Pancreas (tissue), 10 donors: ENCODE results near the gene NRIP2. TPM values are rescaled to one million over a fixed set of nuclear protein-coding genes. Genes with fewer than 3 reads are reported as not detected.

Experiments used
- ATAC-seq, 4 donors: fragments of 200-7000 bp; cut with Tn5 transposase; one replicate each; pipeline versions ENCODE4 v1.8.0 to v1.9.1; 2020; ENCODE audit warnings: mild to moderate bottlenecking in 4 of 4, moderate library complexity in 4 of 4
- DNase-seq, 6 donors: peaks; one replicate each; pipeline ENCODE4 v3.0.0-alpha.2; 2020
- FAIRE-seq: peaks from 2 replicates; lab custom pipeline; 2012; peaks lifted over from hg19 to GRCh38; lab: Jason Lieb, UNC
- H3K27ac ChIP-seq, 4 donors: fragments of 200-600 bp; sonication (generic); 1 replicate in 3 of 4; 2 replicates in 1 of 4; pipeline versions ENCODE4 v1.5.0 to v1.8.0; 2020
- H3K27me3 ChIP-seq, 4 donors: fragments of 200-600 bp; one replicate each; pipeline ENCODE4 v1.8.0; 2021
- H3K36me3 ChIP-seq, 3 donors: fragments of 200-600 bp; sonication (generic) in 1 of 3; one replicate each; pipeline versions ENCODE4 v1.5.0 to v1.8.0; 2020 to 2021
- H3K4me1 ChIP-seq, 3 donors: fragments of 200-600 bp; one replicate each; pipeline ENCODE4 v1.8.0; 2021
- H3K4me3 ChIP-seq, 4 donors: fragments of 200-600 bp; sonication (generic) in 2 of 4; one replicate each; pipeline versions ENCODE4 v1.5.0 to v1.8.0; 2020 to 2021
- H3K9me3 ChIP-seq, 4 donors: fragments of 200-600 bp; one replicate each; pipeline ENCODE4 v1.8.0; 2021
- CTCF ChIP-seq, 4 donors: fragments of 200-600 bp; sonication (generic) in 3 of 4; IDR thresholded peaks; one replicate each; pipeline versions ENCODE4 v1.5.0 to v1.8.0; 2021; ENCODE audit warnings: antibody characterized with exemption in 4 of 4
- WGBS, 2 donors: extraction: QIAGEN DNeasy Blood & Tissue Kit; methylation state at CpG; one replicate each; pipeline ENCODE4 v1.1.7; 2013; 5-methylcytosine and 5-hydroxymethylcytosine counted together
- intact Hi-C, 3 donors: fragments of 100-400 bp; cut with DNase I; formaldehyde crosslinking; loops; one replicate each; pipeline versions ENCODE4 v1.11.1 to v1.14.2; 2022
- polyA plus RNA-seq, 2 donors: library from polyadenylated mRNA; stranded (reverse); fragments of 200-250 nt; gene quantifications; one replicate each; pipeline ENCODE4 v1.2.3, GENCODE V29; 2013
- total RNA-seq, 6 donors: library from RNA; stranded (reverse); fragmentation: NEBNext Ultra II Directional in 4 of 6; extraction: Animal tissue kit (Norgen Biotek cat#: 25700) in 4 of 6; gene quantifications; one replicate each; pipeline versions ENCODE4 v1.2.1 to v1.2.4, GENCODE V29; 2021 to 2023
- donor health status: healthy with polysubstance abuse.
- donor health status: DM: no; HTN: no; CAD: no; lungs with moderate emphysema.
- donor health status: DM: no; HTN: no; CAD: no.
- donor health status: control.
- donor health status: control.
- donor health status: Bipolar disorder and iron deficiency.
- donor health status: DM: yes; HTN: yes; CAD: no.
- donor health status: DM: no; HTN: no; CAD: no.
- donor health status: DM: no; HTN: no; CAD: no.
- donor health status: DM: yes; HTN: yes; CAD: no.

The NRIP2 gene
- under 1 TPM; 0.13 to 0.83 (median 0.33) TPM for total RNA-seq
- 1 to 10 TPM in 1 of 2 donors, under 1 TPM in 1; 0.68 to 1.2 TPM for polyA plus RNA-seq

- FAIRE-seq (no peak), DNase-seq (peak in 1 of 6 donors; percentile 55), ATAC-seq (peak; percentile 44 to 72 (median 66))
- Histone ChIP-seq H3K27me3 (no peaks in the 10 kb centered on the region), H3K27ac (no peak within 1 kb of the TSS), H3K4me1 (no peaks in the 10 kb centered on the region), H3K36me3 (no peaks in the 10 kb centered on the region), H3K9me3 (no peaks in the 10 kb centered on the region), H3K4me3 (peak within 1 kb of the TSS in 1 of 4 donors; percentile 0)
- WGBS, 2 donors: 15 to 22% methylated on average over 28 to 32 of the region's 32 CpGs
- TF ChIP-seq CTCF (IDR thresholded peaks at IDR 0.05): no peak
- intact Hi-C loops: no loop called here
These were observed at the start of gene NRIP2 for GRCh38 chr12:2834581-2835491. Gene NRIP2 (minus strand): TSS chr12:2835035. CDS start chr12:2834983, 52 bp downstream.

- no peak for TF ChIP-seq CTCF (IDR thresholded peaks at IDR 0.05)
- no peak for ATAC-seq
- H3K4me1 ChIP-seq: peaks cover 0 to 6% (median 0%) of the 10 kb centered on the region in 3 donors
- H3K9me3 ChIP-seq: no peaks in the 10 kb centered on the region
- no peaks in the 10 kb centered on the region for H3K36me3 ChIP-seq
- no peak overlapping the region for H3K27ac ChIP-seq
- intact Hi-C loops: no loop called here
- no peak for DNase-seq
- no peak overlapping the region for H3K4me3 ChIP-seq
- FAIRE-seq: no peak
- no peaks in the 10 kb centered on the region for H3K27me3 ChIP-seq
- WGBS, 2 donors: 95 to 96% methylated on average over 3 of the region's 3 CpGs
These were observed 45.0 kb upstream of the NRIP2 start for GRCh38 chr12:2879853-2880252.

- FAIRE-seq (no peak), DNase-seq (no peak), ATAC-seq (peak in 3 of 4 donors; percentile 8 to 24 (median 13))
- Histone ChIP-seq H3K27me3 (no peaks in the 10 kb centered on the region), H3K36me3 (no peaks in the 10 kb centered on the region), H3K27ac (peak overlapping the region in 3 of 4 donors; percentile 71 to 91 (median 79)), H3K9me3 (no peaks in the 10 kb centered on the region), H3K4me3 (peak overlapping the region; percentile 54 to 93 (median 84)), H3K4me1 (peaks cover 0 to 6% (median 0%) of the 10 kb centered on the region in 3 donors)
- 46 to 48% methylated on average over 16 of the region's 16 CpGs for WGBS, 2 donors
- TF ChIP-seq CTCF (IDR thresholded peaks at IDR 0.05): no peak
- intact Hi-C loops: no loop called here
These were observed 43.3 kb upstream of the NRIP2 start for GRCh38 chr12:2877953-2878732.

- WGBS, 2 donors: 1% methylated on average over 55 to 70 of the region's 70 CpGs
- H3K27ac ChIP-seq: peak within 1 kb of the TSS; percentile 29 to 91 (median 75)
- TF ChIP-seq CTCF (IDR thresholded peaks at IDR 0.05): no peak
- peak within 1 kb of the TSS; percentile 54 to 93 (median 84) for H3K4me3 ChIP-seq
- H3K27me3 ChIP-seq: no peaks in the 10 kb centered on the region
- ATAC-seq: peak; percentile 94 to 98 (median 96)
- peak; percentile 85 to 96 (median 92) for DNase-seq
- FAIRE-seq: no peak
- H3K36me3 ChIP-seq: no peaks in the 10 kb centered on the region
- intact Hi-C loops: no loop called here
- no peaks in the 10 kb centered on the region for H3K9me3 ChIP-seq
- peaks cover 0 to 6% (median 0%) of the 10 kb centered on the region in 3 donors for H3K4me1 ChIP-seq
These were observed 42.5 kb upstream of the NRIP2 start, which contains the start of the genes FOXM1 and RHNO1 for GRCh38 chr12:2877047-2877952. Gene FOXM1 (minus strand): TSS chr12:2877174. CDS start chr12:2874478, 2,696 bp downstream. Gene RHNO1 (plus strand): TSS chr12:2877223. CDS start chr12:2885367, 8,144 bp downstream.
